ENCODE measurements around the gene CHMP2B. TPM values are rescaled to one million over a fixed set of nuclear protein-coding genes. Genes with fewer than 3 reads are reported as not detected.

CHMP2B gene
- total RNA-seq, 1 experiment from 2014 or later = 54.3 TPM

GRCh38 chr3:87206635-87207034 is 20.5 kb upstream of the CHMP2B start:
- no peak for ATAC-seq
- no peaks in the 10 kb centered on the region for H3K27me3 ChIP-seq (ENCODE audit: insufficient read depth, low read length)
- POLR2A ChIA-PET = no interaction called here
- peaks cover 7 to 28% of the 10 kb centered on the region in 2 experiments; a peak in 3 of 4 replicates for H3K4me1 ChIP-seq (ENCODE audit: control insufficient read depth in 1 of 2, insufficient read depth in 2 of 2, low read length in 2 of 2)
- no peaks in the 10 kb centered on the region for H4K20me1 ChIP-seq (ENCODE audit: insufficient read depth)
- H3K9ac ChIP-seq (ENCODE audit: low read length) = no peak overlapping the region
- H3K36me3 ChIP-seq (ENCODE audit: control insufficient read depth in 1 of 2, insufficient read depth in 2 of 2, low read length in 2 of 2) = no peaks in the 10 kb centered on the region
- peak overlapping the region; percentile 67 for H2AFZ ChIP-seq (ENCODE audit: low read depth, low read length, poor library complexity, severe bottlenecking)
- peak overlapping the region; percentile 60 for H3K4me2 ChIP-seq (ENCODE audit: low read length)
- H3K9me3 ChIP-seq (ENCODE audit: control insufficient read depth in 1 of 2, insufficient read depth in 1 of 2, low read depth in 1 of 2, low read length in 2 of 2) = no peaks in the 10 kb centered on the region
- CTCF ChIA-PET = no interaction called here
- H3K79me2 ChIP-seq (ENCODE audit: insufficient read depth, low read length) = no peaks in the 10 kb centered on the region
- no peak overlapping the region for H3K27ac ChIP-seq (ENCODE audit: low read depth, low read length)
- no peak for TF ChIP-seq YY1 (IDR thresholded peaks at IDR 0.05; ENCODE audit: extremely low read depth, insufficient replicate concordance, low read depth, low read length)
- no peak for TF ChIP-seq CBX3 (IDR thresholded peaks at IDR 0.05; ENCODE audit: low read depth)
- TF ChIP-seq CTCF (IDR thresholded peaks at IDR 0.05 in 2 of 3, conservative IDR thresholded peaks at IDR 0.05 in 1 of 3; ENCODE audit: borderline replicate concordance in 1 of 3, insufficient read depth in 1 of 3, low read depth in 2 of 3, low read length in 2 of 3) = no peak
- no peak for TF ChIP-seq FOSL1 (IDR thresholded peaks at IDR 0.05; ENCODE audit: low read depth)
- no peak for TF ChIP-seq POLR2A (IDR thresholded peaks at IDR 0.05; ENCODE audit: borderline replicate concordance, extremely low read depth, insufficient read depth, insufficient read length)
- no peak for TF ChIP-seq ZFX (IDR thresholded peaks at IDR 0.05)
- 0 out of 4 replicates have a peak overlapping the region, but pooled peaks of 1 of the 2 experiments have one; percentile 7 for H3K4me3 ChIP-seq (replicated peaks in 1 of 2; ENCODE audit: low read depth in 1 of 2, low read length in 2 of 2)
- intact Hi-C loops (cut with micrococcal nuclease) = no loop called here
- no peak for DNase-seq (ENCODE audit: low read depth, low spot score)
- no peaks in the 10 kb centered on the region for H3K9me2 ChIP-seq (ENCODE audit: insufficient read depth)
- no TSS peak for BruUV-seq (replicated peaks)
- RAD21 ChIA-PET (ENCODE audit: low non-redundant PET in 1 of 2, low total read pairs in 2 of 2, uncharacterized antibody in 2 of 2, unreplicated experiment in 2 of 2) = no interaction called here

GRCh38 chr3:87207460-87207859 is 19.6 kb upstream of the CHMP2B start:
- RAD21 ChIA-PET (ENCODE audit: low non-redundant PET in 1 of 2, low total read pairs in 2 of 2, uncharacterized antibody in 2 of 2, unreplicated experiment in 2 of 2) = no interaction called here
- ATAC-seq = peak; percentile 68
- Histone ChIP-seq H3K4me1 (ENCODE audit: control insufficient read depth in 1 of 2, insufficient read depth in 2 of 2, low read length in 2 of 2) (peaks cover 7 to 28% of the 10 kb centered on the region in 2 experiments; a peak in 3 of 4 replicates), H3K9me3 (ENCODE audit: control insufficient read depth in 1 of 2, insufficient read depth in 1 of 2, low read depth in 1 of 2, low read length in 2 of 2) (no peaks in the 10 kb centered on the region), H3K27ac (ENCODE audit: low read depth, low read length) (no peak overlapping the region), H2AFZ (ENCODE audit: low read depth, low read length, poor library complexity, severe bottlenecking) (peak overlapping the region; percentile 10), H3K79me2 (ENCODE audit: insufficient read depth, low read length) (no peaks in the 10 kb centered on the region), H3K4me3 (replicated peaks in 1 of 2; ENCODE audit: low read depth in 1 of 2, low read length in 2 of 2) (no peak overlapping the region), H4K20me1 (ENCODE audit: insufficient read depth) (no peaks in the 10 kb centered on the region), H3K27me3 (ENCODE audit: insufficient read depth, low read length) (no peaks in the 10 kb centered on the region), H3K4me2 (ENCODE audit: low read length) (peak overlapping the region; percentile 60), H3K9ac (ENCODE audit: low read length) (no peak overlapping the region), H3K36me3 (ENCODE audit: control insufficient read depth in 1 of 2, insufficient read depth in 2 of 2, low read length in 2 of 2) (no peaks in the 10 kb centered on the region), H3K9me2 (ENCODE audit: insufficient read depth) (no peaks in the 10 kb centered on the region)
- CTCF ChIA-PET = no interaction called here
- TF ChIP-seq FOSL1 (IDR thresholded peaks at IDR 0.05; ENCODE audit: low read depth) (peak; percentile 50; the same call in 1 of the 2 replicates), SP1 (IDR thresholded peaks at IDR 0.05; ENCODE audit: low read depth) (peak; percentile 34; the same call in 1 of the 2 replicates), ZNF274 (IDR thresholded peaks at IDR 0.05; ENCODE audit: low read depth, low read length) (no peak), EZH2phosphoT487 (IDR thresholded peaks at IDR 0.05; ENCODE audit: borderline replicate concordance) (no peak), REST (IDR thresholded peaks at IDR 0.05; ENCODE audit: low read depth) (no peak)
- BruUV-seq (replicated peaks) = no TSS peak
- intact Hi-C loops (cut with micrococcal nuclease) = no loop called here
- DNase-seq (ENCODE audit: low read depth, low spot score) = no peak
- POLR2A ChIA-PET = no interaction called here

All from HCT116 (cell line).